Measurements from ENCODE around the gene SUPT20HL2.
"Not testable (repeated sequence)": the region's sequence is repeated elsewhere in the genome, so short reads cannot be mapped to it uniquely, and the experiment has no call there.

The SUPT20HL2 gene

DNA sequence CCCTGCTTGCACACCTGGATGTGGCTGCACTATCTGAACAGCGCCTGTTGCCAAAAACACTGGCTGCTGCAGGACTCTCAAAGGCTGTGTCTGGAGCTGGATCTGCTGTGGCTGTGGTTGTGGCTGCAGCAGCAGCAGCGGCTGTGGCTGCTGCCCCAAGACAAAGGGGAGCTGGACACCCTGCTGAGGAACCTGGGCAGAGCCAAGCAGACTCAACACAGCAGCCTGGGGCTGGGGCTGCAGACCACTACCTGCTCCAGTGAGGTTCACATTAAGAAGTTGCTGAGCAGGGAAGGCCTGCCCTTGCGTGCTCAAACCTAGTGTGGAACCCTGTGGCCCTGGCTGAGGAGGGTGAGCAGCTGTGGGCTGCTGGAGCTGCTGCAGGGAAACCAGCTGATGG lies 3.0 kb downstream of the SUPT20HL2 start:
- in situ Hi-C loops (cut with MboI; ENCODE audit: low sequenced_read_pairs) = not testable (repeated sequence)

DNA sequence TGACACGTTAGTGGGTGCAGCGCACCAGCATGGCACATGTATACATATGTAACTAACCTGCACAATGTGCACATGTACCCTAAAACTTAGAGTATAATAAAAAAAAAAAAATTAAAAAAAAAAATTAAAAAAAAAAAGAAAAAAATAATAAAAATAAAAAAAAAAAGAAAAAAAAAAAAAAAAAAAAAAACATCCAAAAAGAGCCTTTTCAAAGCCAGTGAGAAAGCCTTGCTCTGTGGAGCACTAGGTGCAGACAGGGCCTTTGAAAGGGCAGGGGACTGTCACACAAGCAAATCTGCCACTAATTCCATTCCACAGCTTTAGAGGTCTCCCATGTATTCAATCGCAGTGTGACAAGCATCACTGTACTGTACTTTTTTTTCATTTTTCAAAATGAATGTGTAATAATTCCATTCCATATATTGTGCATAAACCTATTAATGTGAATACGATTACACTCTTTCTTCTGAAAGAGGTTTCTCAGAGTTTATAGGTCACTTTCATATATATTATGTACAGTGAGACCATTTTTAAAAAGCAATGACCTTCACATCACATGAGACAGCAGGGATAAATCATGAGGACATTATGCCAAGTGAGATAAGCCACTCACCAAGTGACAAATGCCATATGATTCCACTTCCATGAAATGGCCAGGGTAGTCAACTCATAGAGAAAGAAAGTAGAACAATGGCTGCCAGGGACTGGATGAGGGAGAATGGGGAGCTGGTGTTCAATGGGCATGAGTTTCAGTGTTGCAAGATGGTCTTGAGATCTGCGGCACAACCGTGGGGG lies 4.1 kb downstream of the SUPT20HL2 start:
- in situ Hi-C loops (cut with MboI; ENCODE audit: low sequenced_read_pairs) = not testable (repeated sequence)

DNA sequence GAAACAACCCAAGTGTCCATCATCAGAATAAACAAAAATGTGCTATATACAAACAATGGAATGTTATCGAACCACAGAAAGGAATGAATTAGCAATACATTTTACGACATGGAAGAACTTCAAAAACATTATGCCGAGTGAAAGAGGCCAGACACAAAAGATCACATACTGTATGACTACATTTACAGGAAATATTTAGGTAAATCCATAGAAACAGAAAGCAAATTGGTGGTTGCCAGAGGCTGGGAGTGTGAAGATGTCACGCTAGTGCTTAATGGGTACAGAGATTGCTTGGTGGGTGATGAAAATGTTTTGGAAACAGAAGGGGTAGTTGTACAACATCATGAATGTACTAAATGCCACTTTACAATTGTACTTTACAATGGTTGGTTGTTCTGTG lies 5.1 kb downstream of the SUPT20HL2 start:
- in situ Hi-C loops (cut with MboI; ENCODE audit: low sequenced_read_pairs) = not testable (repeated sequence)

DNA sequence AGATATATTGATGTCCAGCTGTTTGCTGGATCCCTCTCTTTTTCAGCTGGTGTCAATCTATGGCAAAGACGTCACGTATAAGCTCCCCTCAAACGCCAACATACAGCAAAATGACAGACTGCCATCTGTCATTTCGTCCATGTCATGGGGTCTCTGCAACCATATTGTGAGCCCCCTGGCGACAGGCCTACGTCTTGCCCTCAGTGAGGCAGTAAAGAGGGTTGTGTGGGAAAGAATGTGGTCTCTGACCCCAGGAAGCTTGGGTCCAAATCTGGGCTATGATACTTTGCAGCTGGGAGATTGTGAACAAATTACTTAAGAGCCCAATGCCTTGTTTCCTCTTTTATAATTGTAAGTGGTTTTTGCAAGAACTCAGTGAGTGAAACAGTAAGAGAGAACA lies 7.4 kb downstream of the SUPT20HL2 start:
- in situ Hi-C loops (cut with MboI; ENCODE audit: low sequenced_read_pairs) = no loop called here

- in situ Hi-C loops (cut with MboI; ENCODE audit: low sequenced_read_pairs) = no loop called here
Observed at GRCh38 chrX:24305905-24306304, 8.0 kb downstream of the SUPT20HL2 start.

DNA sequence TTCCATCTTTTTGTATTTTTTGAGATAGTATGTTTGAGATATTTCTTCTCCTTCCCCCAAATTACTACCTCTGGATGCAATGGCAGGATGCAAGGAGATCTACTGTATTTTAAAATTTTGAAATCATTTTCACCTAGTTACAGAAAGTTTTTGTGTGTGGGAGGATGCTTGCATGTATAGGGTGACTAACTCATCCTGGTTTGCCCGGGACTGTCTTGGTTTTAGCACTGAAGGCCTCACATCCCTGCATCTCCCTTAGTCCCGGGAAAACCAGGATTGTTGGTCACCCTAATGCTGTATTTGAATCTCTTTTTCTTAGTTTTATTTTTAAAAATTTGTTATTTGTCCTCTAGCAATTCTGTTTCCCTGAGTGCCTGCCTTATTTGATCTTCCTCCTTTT lies 12.1 kb downstream of the SUPT20HL2 start:
- in situ Hi-C loops (cut with MboI; ENCODE audit: low sequenced_read_pairs) = no loop called here

DNA sequence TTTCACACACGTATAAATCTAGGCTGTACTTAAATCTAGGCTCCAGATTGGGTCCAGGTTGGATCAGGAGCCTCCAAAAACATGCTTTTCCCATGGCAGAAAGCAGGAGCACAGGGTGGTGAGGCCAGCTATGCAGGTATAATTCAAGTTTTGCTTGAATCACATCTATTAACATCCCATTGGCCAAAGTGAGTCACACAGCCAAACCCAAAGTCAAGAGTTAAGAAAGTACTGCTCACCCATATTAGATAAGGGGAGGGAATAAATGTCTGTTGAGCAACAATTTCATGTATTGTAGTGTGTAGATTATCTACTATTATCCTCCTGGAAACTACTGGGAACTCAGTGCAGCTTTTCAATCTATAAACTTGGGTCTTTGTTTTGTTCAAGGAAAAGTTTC lies 12.8 kb downstream of the SUPT20HL2 start:
- in situ Hi-C loops (cut with MboI; ENCODE audit: low sequenced_read_pairs) = no loop called here

GRCh38 chrX:24298191-24298590 lies 15.7 kb downstream of the SUPT20HL2 start:
- in situ Hi-C loops (cut with MboI; ENCODE audit: low sequenced_read_pairs) = loop anchor here (25.0 kb wide), 1 partner anchor 89 kb away; no protein-coding TSS in a partner anchor

GRCh38 chrX:24294619-24295018 lies 19.2 kb downstream of the SUPT20HL2 start:
- in situ Hi-C loops (cut with MboI; ENCODE audit: low sequenced_read_pairs) = loop anchor here (25.0 kb wide), 1 partner anchor 93 kb away; no protein-coding TSS in a partner anchor

- in situ Hi-C loops (cut with MboI; ENCODE audit: low sequenced_read_pairs) = loop anchor here (25.0 kb wide), 1 partner anchor 94 kb away; no protein-coding TSS in a partner anchor
Observed at GRCh38 chrX:24293412-24293811, 20.5 kb downstream of the SUPT20HL2 start.

DNA sequence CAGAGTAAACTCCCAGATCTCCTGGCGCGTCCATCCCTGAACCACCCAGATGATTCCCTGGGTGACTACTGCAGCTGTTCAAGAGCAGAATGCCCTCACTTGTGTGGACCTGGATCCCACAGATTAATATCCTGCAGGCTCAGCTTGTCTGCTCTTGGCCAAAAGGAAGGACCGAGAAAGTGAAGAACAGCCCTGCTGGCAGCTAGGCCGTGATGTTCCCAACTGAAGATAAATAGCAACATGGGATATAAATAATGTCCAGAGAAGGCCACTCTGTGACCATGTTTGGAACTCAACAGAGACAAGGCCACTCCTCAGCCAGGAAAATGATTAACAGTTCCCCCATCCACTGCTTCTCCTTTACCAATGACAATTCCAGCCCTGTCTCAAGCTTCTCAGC lies 21.5 kb downstream of the SUPT20HL2 start:
- in situ Hi-C loops (cut with MboI; ENCODE audit: low sequenced_read_pairs) = loop anchor here (25.0 kb wide), 1 partner anchor 95 kb away; no protein-coding TSS in a partner anchor

DNA sequence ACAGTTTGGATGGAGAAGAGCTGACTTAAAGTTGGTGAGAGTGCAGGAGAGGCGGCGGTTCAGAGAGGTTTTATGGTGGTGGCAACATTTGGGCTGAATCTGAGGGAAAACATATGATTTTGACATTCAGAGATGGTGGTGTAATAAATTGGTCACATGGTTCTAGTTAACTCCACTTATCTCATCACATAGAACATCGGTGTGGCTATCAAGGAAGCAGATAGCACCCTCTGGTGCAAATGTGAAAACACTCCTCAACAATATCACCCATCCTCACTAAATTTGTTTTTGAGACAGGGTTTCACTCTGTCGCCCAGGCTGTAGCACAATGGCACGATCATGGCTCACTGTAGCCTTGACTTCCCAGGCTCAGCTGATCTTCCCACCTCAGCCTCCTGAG lies 28.8 kb downstream of the SUPT20HL2 start:
- in situ Hi-C loops (cut with MboI; ENCODE audit: low sequenced_read_pairs) = loop anchor here (25.0 kb wide), 1 partner anchor 102 kb away; no protein-coding TSS in a partner anchor

DNA sequence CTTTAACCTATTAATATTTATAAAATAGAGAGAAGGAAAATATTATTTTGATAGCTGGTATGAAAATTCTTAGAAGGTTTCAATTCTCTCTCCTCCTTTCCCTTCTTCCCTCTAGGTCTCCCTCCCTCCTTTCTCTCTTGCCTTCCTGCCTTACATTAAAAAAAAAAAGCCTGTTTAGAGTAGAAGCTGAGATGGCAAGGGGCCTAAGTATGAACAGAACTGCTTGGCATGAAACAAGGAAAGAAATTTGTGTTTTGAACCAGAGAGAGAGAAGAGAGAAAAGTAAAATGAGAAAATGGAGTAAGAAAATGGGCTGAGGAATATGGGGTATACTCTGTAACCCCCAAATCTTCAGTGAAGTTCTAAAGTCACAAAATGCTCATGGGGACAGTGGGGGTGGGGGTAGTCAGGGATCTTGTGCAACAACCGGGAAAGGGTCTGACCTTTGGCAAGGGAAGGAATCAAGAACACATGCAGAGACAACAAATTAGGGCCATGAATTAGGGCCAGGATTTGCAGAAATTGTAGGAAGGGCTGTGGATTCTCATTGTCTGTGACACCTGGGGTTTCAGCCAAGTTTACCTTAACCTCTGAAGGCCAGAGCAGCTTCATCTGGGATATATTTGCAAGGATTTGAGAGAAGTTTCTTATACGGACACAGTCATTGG lies 30.6 kb downstream of the SUPT20HL2 start:
- in situ Hi-C loops (cut with MboI; ENCODE audit: low sequenced_read_pairs) = loop anchor here (25.0 kb wide), 1 partner anchor 104 kb away; no protein-coding TSS in a partner anchor

DNA sequence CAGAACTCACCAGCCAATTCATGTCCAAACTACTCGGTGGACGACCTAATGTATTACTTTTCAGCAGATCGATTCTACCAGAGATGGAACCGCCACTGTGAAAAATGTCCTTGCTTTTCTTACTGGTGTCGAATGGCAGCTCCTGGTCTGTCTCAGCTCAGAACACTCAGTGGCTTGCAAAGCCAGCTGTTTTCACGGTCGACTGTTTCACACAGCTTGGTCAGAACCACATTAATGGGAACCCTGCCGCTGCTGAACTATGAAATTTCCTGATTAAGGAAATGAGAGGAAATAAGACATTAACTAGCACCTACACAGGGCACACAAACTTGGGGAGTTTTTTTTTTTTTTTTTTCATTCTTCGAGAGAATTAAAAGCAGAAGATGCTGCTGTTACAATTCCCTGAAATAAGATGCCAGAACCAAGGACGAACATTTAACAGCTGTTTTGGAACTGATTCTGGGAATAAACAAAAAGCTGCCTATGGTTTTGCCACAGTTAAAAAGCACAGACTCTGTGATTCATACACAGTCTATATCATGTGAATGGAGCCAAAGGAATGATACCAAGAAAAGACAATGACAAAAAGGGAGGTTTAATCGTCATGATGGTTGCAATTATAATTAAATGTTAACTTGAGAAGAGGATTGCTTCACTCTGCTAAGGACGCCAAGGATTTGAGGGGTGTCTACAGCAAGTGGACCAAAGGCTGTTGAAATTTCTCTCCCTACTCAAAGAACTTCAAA lies 31.3 kb downstream of the SUPT20HL2 start:
- in situ Hi-C loops (cut with MboI; ENCODE audit: low sequenced_read_pairs) = loop anchor here (25.0 kb wide), 1 partner anchor 105 kb away; no protein-coding TSS in a partner anchor

GRCh38 chrX:24277405-24277804 lies 36.5 kb downstream of the SUPT20HL2 start:
- in situ Hi-C loops (cut with MboI; ENCODE audit: low sequenced_read_pairs) = loop anchor here (25.0 kb wide), 1 partner anchor 110 kb away; no protein-coding TSS in a partner anchor

DNA sequence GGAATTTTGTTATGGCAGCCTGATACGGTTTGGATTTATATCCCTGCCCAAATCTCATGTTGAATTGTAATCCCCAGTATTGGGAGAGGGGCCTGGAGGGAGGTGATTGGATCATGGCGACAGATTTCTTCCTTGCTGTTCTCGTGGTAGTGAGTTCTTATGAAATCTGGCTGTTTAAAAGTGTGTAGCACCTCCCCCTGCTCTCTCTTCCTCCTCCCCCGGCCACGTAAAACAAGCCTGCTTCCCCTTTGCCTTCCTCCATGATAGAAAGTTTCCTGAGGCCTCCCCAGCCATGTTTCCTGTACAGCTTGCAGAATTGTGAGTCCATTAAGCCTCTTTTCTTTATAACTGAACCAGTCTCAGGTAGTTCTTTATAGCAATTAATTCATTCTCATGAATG lies 37.9 kb downstream of the SUPT20HL2 start:
- in situ Hi-C loops (cut with MboI; ENCODE audit: low sequenced_read_pairs) = loop anchor here (25.0 kb wide), 1 partner anchor 111 kb away; no protein-coding TSS in a partner anchor

DNA sequence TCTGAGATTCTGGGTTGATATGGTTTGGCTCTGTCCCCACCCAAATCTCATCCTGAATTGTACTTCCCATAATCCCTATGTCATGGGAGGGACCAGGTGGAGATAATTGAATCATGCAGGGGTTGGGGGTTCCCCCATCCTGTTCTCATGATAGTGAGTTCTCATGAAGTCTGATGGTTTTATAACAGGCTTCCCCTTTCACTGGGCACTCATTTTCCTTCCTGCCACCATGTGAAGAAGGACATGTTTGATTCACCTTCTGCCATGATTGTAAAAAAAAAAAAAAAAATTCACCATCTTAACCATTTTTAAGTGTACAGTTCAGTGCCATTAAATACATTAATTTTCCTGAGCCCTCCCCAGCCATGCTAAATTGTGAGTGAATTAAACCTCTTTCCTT lies 42.6 kb downstream of the SUPT20HL2 start:
- in situ Hi-C loops (cut with MboI; ENCODE audit: low sequenced_read_pairs) = no loop called here

DNA sequence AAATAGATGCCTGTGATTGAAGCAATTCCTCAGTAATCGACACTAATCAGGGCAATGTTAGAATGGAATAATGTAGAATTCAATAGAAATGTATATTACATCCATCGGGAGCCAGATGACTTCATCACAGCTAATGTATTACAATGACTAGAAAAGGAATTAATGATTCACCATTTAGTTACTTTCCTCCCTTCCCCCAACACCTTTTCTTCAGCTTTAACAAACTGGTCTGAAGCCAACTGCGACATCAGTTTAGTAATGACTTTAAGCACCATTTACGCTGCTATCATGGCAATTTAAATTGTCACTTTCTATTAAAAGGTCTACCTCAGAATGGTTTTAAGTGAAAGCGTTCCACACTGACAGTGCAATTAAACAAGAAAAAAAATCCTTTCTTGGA lies 45.1 kb downstream of the SUPT20HL2 start:
- in situ Hi-C loops (cut with MboI; ENCODE audit: low sequenced_read_pairs) = no loop called here

GRCh38 chrX:24266996-24267395 lies 46.9 kb downstream of the SUPT20HL2 start:
- in situ Hi-C loops (cut with MboI; ENCODE audit: low sequenced_read_pairs) = no loop called here

GRCh38 chrX:24264383-24264782 lies 49.5 kb downstream of the SUPT20HL2 start:
- in situ Hi-C loops (cut with MboI; ENCODE audit: low sequenced_read_pairs) = no loop called here

DNA sequence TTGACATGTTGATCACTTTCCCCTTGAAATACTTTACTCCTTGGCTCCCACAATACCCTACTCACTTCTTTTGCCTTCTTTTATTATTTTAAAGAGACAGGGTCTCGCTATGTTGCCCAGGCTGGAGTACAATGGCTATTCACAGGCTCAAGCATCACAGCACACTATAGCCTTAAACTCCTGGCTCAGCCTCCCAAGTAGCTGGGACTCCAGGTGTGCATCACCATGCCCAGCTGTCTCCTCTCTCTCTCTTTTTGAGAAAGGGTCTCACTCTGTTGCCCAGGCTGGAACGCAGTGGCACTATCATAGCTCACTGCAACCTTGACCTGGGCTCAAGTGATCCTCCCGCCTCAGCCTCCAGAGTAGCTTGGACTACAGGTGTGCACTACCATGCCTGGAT lies 51.6 kb downstream of the SUPT20HL2 start:
- in situ Hi-C loops (cut with MboI; ENCODE audit: low sequenced_read_pairs) = no loop called here

All from HL-60/S4 (cell line).